ENCODE measurements around the gene FAM98C.

DNA sequence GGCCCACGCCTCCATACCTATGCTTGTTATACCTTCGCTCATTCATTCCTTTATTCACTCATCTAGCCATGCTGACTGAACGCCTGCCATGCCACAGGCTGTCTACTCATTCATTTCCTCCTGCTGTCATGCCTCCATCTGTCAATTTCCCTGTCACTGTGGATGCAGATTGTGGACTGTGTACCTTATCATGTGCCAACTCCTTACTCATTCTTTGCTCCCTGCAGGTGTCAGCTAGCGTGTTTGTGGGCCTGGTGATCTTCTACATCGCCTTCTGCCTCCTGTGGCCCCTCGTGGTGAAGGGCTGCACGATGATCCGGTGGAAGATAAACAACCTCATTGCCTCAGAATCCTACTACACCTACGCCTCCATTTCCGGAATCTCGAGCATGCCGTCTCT is 32.6 kb upstream of the FAM98C start:
- TF ChIP-seq EZH2 (IDR thresholded peaks at IDR 0.05; ENCODE audit: insufficient read depth, poor library complexity, severe bottlenecking) (no peak), EZH2phosphoT487 (IDR thresholded peaks at IDR 0.05; ENCODE audit: insufficient read depth, low read depth) (no peak)

All from GM23248 (cell line).